Hepatocyte (in vitro differentiated cells): ENCODE data around the gene MRPS15. TPM values are rescaled to one million over a fixed set of nuclear protein-coding genes. Genes with fewer than 3 reads are reported as not detected.

Source experiments
- DNase-seq: peaks from one replicate; pipeline ENCODE4 v3.0.0-alpha.2; 2016; ENCODE audit warnings: low spot score
- H2AFZ ChIP-seq: fragments of 200-600 bp; sonication (generic); 2 replicates; pipeline ENCODE4 v1.6.0; 2016; ENCODE audit warnings: antibody characterized with exemption, mild to moderate bottlenecking
- H3K27ac ChIP-seq: fragments of 200-600 bp; sonication (generic); 2 replicates; pipeline ENCODE4 v1.5.1; 2016; ENCODE audit warnings: mild to moderate bottlenecking
- H3K27me3 ChIP-seq: fragments of 200-600 bp; sonication (generic); 2 replicates; pipeline ENCODE4 v1.6.1; 2016
- H3K36me3 ChIP-seq: fragments of 200-600 bp; sonication (generic); replicated peaks from 2 replicates; pipeline ENCODE4 v1.5.1; 2016; ENCODE audit warnings: low read depth; ENCODE audit not compliant: insufficient read depth
- H3K4me1 ChIP-seq: fragments of 200-600 bp; sonication (generic); 2 replicates; pipeline ENCODE4 v1.5.1; 2016; ENCODE audit warnings: mild to moderate bottlenecking, moderate library complexity; ENCODE audit not compliant: insufficient read depth
- H3K4me2 ChIP-seq: fragments of 200-600 bp; sonication (generic); 2 replicates; pipeline ENCODE4 v1.6.0; 2016
- H3K4me3 ChIP-seq: fragments of 200-600 bp; sonication (generic); 2 replicates; pipeline ENCODE4 v1.5.1; 2016; ENCODE audit warnings: mild to moderate bottlenecking
- H3K79me2 ChIP-seq: fragments of 200-600 bp; sonication (generic); 2 replicates; pipeline ENCODE4 v1.6.0; 2017; ENCODE audit warnings: mild to moderate bottlenecking
- H3K9me2 ChIP-seq: fragments of 200-600 bp; sonication (generic); replicated peaks from 2 replicates; pipeline ENCODE4 v1.6.0; 2017; ENCODE audit warnings: mild to moderate bottlenecking; ENCODE audit not compliant: insufficient read depth
- H3K9me3 ChIP-seq: fragments of 200-600 bp; sonication (generic); 2 replicates; pipeline ENCODE4 v1.5.1; 2016; ENCODE audit warnings: low read depth, mild to moderate bottlenecking
- H4K20me1 ChIP-seq: fragments of 200-600 bp; sonication (generic); 2 replicates; pipeline ENCODE4 v1.6.0; 2016; ENCODE audit warnings: mild to moderate bottlenecking; ENCODE audit not compliant: insufficient read depth, poor library complexity, severe bottlenecking
- EZH2 ChIP-seq: fragments of 200-600 bp; sonication (generic); IDR thresholded peaks from 2 replicates; pipeline ENCODE4 v1.6.1; 2016; ENCODE audit warnings: antibody characterized with exemption, mild to moderate bottlenecking, borderline replicate concordance
- EZH2phosphoT487 ChIP-seq: fragments of 200-600 bp; sonication (generic); IDR thresholded peaks from one replicate; pipeline ENCODE4 v1.6.1; 2018; ENCODE audit warnings: antibody characterized with exemption, mild to moderate bottlenecking, low read depth, moderate library complexity; ENCODE audit not compliant: unreplicated experiment, severe bottlenecking
- WGBS: methylation state at CpG from one replicate; pipeline ENCODE4 v1.1.6; 2016; ENCODE audit warnings: low lambda C conversion rate; ENCODE audit errors: missing lambda C conversion rate; 5-methylcytosine and 5-hydroxymethylcytosine counted together
- polyA plus RNA-seq: library from polyadenylated mRNA; unstranded; fragments of >200 nt; fragmentation: Nextera tagmentation; extraction: Ambion mirVana; gene quantifications from 2 replicates; pipeline ENCODE4 v1.2.1, GENCODE V29; 2016
- total RNA-seq: library from RNA; depleted of rRNA; stranded (reverse); fragments of >200 nt; gene quantifications from 2 replicates; pipeline ENCODE4 v1.2.3, GENCODE V29; 2014
- TF ChIP-seq, protein P1 (sequence below): fragments of 200-600 bp; sonication (generic); IDR thresholded peaks from 2 replicates; pipeline ENCODE4 v1.5.1; 2016; ENCODE audit warnings: antibody characterized with exemption, mild to moderate bottlenecking; ENCODE audit not compliant: poor library complexity

Gene MRPS15
- total and polyA plus RNA-seq, 2 experiments from 2014 or later: 63.2 to 127 TPM

DNA sequence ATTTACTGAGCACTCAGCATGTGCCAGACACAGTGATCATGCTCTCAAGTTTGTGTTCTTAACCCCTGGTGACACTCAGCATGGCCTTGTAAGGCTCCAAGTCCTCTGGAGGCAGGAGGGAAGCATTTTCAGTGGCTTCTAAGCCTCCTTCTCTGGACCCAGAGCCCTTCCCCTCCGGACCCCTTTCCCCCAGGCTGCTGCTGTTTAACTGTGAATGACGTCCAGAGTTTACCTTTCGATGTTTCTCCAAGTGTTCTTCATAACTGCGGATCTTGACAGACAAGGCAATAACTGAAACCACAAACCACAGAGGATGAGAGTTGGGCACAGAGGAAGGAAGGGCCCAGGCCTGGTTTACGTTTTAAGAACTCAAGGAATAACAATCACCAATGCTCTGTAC, 6.5 kb downstream of the MRPS15 start:
- Histone ChIP-seq H3K36me3 (no peaks in the 10 kb centered on the region), H3K27me3 (no peaks in the 10 kb centered on the region), H3K27ac (no peak overlapping the region), H3K79me2 (peaks cover 6% of the 10 kb centered on the region), H3K4me1 (no peaks in the 10 kb centered on the region), H2AFZ (no peak overlapping the region), H3K4me3 (no peak overlapping the region), H3K9me3 (no peaks in the 10 kb centered on the region), H4K20me1 (no peaks in the 10 kb centered on the region), H3K4me2 (no peak overlapping the region), H3K9me2 (no peaks in the 10 kb centered on the region)
- DNase-seq: no peak
- TF ChIP-seq, protein P1, sequence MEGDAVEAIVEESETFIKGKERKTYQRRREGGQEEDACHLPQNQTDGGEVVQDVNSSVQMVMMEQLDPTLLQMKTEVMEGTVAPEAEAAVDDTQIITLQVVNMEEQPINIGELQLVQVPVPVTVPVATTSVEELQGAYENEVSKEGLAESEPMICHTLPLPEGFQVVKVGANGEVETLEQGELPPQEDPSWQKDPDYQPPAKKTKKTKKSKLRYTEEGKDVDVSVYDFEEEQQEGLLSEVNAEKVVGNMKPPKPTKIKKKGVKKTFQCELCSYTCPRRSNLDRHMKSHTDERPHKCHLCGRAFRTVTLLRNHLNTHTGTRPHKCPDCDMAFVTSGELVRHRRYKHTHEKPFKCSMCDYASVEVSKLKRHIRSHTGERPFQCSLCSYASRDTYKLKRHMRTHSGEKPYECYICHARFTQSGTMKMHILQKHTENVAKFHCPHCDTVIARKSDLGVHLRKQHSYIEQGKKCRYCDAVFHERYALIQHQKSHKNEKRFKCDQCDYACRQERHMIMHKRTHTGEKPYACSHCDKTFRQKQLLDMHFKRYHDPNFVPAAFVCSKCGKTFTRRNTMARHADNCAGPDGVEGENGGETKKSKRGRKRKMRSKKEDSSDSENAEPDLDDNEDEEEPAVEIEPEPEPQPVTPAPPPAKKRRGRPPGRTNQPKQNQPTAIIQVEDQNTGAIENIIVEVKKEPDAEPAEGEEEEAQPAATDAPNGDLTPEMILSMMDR: no peak
- TF ChIP-seq EZH2 (no peak), EZH2phosphoT487 (no peak)
- WGBS: 85% methylated on average over 5 of the region's 5 CpGs

DNA sequence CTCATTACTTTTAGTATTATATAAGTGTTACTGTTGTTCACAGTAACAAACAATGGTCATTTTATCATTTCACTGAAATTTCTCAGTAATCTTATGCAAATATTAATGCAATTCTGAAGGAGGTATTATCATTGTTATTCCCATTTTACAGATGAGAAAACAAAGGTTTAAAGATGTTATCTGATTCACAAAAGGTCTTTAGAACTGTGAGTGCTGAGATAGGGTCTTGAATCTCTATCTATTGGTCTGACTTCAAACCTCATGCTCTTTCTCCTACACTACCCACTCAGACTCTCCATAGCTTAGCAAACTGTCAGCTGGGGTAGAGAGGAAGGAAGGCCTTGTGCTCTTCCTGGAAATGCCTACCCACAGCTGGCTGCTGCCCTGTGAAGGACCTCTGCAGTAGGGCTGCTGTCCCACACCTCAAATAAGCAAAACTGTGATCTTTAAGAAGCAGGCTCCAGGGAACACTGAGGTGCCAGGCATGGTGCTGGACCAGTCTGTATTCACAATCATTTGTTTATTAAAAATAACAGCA, 7.7 kb downstream of the MRPS15 start:
- Histone ChIP-seq H3K9me2 (no peaks in the 10 kb centered on the region), H3K27me3 (no peaks in the 10 kb centered on the region), H3K9me3 (no peaks in the 10 kb centered on the region), H3K79me2 (no peaks in the 10 kb centered on the region), H3K27ac (no peak overlapping the region), H3K4me3 (no peak overlapping the region), H2AFZ (no peak overlapping the region), H3K36me3 (no peaks in the 10 kb centered on the region), H3K4me2 (no peak overlapping the region), H4K20me1 (no peaks in the 10 kb centered on the region), H3K4me1 (no peaks in the 10 kb centered on the region)
- DNase-seq: no peak
- TF ChIP-seq EZH2phosphoT487: no peak
- TF ChIP-seq EZH2: no peak
- TF ChIP-seq, protein P1: no peak

DNA sequence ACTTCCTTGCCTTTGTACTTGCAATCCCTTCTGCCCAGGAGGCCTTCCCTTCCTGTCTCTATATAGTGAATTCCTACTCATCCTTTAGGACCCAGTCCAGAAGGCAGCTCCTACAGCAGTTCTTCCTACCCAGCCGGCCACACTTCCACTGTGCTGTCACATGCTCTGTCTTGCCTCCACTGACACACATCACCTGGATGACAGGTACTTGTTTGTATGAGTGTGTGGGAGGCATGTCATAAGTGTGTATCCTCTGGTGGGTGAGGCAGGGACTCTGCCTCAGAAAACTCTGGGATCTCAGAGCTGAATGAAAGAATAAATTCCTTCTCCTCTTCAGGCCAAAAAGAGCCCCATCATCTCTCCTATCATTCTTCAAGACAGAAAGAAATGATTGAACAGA, 8.8 kb downstream of the MRPS15 start:
- WGBS: 89% methylated on average over 1 of the region's 1 CpG
- DNase-seq: no peak
- Histone ChIP-seq H3K4me1 (no peaks in the 10 kb centered on the region), H3K9me2 (no peaks in the 10 kb centered on the region), H2AFZ (no peak overlapping the region), H3K4me3 (no peak overlapping the region), H3K27ac (no peak overlapping the region), H3K27me3 (no peaks in the 10 kb centered on the region), H3K79me2 (no peaks in the 10 kb centered on the region), H3K4me2 (no peak overlapping the region), H4K20me1 (no peaks in the 10 kb centered on the region), H3K36me3 (no peaks in the 10 kb centered on the region), H3K9me3 (no peaks in the 10 kb centered on the region)
- no peak for TF ChIP-seq EZH2phosphoT487

DNA sequence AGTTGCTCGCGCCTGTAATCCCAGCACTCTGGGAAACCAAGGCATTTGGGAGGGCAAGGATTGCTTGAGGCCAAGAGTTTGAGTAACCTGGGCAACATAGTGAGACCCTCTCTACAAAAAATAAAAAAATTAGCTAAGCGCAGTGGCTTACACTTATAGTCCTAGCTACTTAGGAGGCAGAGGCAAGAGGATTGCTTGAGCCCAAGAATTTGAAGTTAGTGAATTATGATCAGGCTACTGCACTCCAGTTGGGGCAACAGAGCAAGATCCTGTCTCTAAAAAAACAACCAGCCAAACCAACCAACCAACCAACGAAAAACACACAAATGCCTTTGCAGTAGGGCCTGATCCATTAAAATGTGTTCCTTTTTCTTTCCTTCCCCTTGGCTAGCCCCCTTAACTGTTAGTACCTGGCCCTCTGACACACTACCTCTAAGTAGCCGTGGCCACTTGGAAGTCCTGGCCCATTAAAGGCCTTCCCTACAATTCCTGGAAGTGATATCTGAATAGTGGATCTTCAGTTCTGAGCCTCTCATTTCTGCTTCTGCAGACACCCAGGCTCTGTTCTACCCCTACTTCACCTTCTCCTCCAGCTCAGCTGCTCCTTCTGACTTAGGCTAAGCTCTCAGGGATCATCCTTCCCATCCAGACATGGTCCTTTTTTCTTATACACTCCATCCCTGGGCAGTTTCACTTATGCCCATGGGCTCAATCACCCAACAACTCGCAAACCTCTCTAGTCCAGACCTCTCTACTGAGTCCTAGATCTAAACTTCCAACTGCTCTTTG, 10.4 kb downstream of the MRPS15 start:
- no peak for TF ChIP-seq EZH2phosphoT487
- TF ChIP-seq EZH2: no peak
- TF ChIP-seq, protein P1: no peak
- Histone ChIP-seq H3K4me2 (no peak overlapping the region), H3K4me3 (no peak overlapping the region), H2AFZ (no peak overlapping the region), H3K79me2 (no peaks in the 10 kb centered on the region), H3K27me3 (no peaks in the 10 kb centered on the region), H3K9me3 (no peaks in the 10 kb centered on the region), H3K4me1 (no peaks in the 10 kb centered on the region), H3K9me2 (no peaks in the 10 kb centered on the region), H4K20me1 (no peaks in the 10 kb centered on the region), H3K27ac (no peak overlapping the region), H3K36me3 (no peaks in the 10 kb centered on the region)
- WGBS: 97% methylated on average over 6 of the region's 6 CpGs
- DNase-seq: no peak
